CD14-positive monocyte (primary cell): ENCODE results near the gene GPR150. TPM values are rescaled to one million over a fixed set of nuclear protein-coding genes. Genes with fewer than 3 reads are reported as not detected.

Experiments
- DNase-seq, 3 donors: peaks; one replicate each; pipeline ENCODE4 v3.0.0-alpha.2; 2011 to 2022
- H2AFZ ChIP-seq: 2 replicates; pipeline ENCODE4 v1.6.0; 2012; ENCODE audit warnings: mild to moderate bottlenecking, low read depth, low read length, inconsistent platforms; ENCODE audit not compliant: insufficient read depth, poor library complexity, severe bottlenecking
- H3K27ac ChIP-seq, 2 donors: 1 replicate in 1 of 2; 2 replicates in 1 of 2; pipeline ENCODE4 v1.5.1; 2012 to 2013; ENCODE audit warnings: low read length in 2 of 2, control low read depth in 1 of 2, inconsistent platforms in 1 of 2, low read depth in 1 of 2, mild to moderate bottlenecking in 1 of 2
- H3K27me3 ChIP-seq, 2 donors: one replicate each; pipeline versions ENCODE4 v1.6.0 to v1.6.1; 2011 to 2013; ENCODE audit warnings: low read length in 2 of 2; ENCODE audit not compliant: control insufficient read depth in 2 of 2, insufficient read depth in 2 of 2
- H3K36me3 ChIP-seq, 2 donors: replicated peaks in 1 of 2; 1 replicate in 1 of 2; 2 replicates in 1 of 2; pipeline versions ENCODE4 v1.5.1 to v1.6.1; 2012 to 2013; ENCODE audit warnings: low read length in 2 of 2, control low read depth in 1 of 2, inconsistent platforms in 1 of 2, mild to moderate bottlenecking in 1 of 2; ENCODE audit not compliant: insufficient read depth in 2 of 2, control insufficient read depth in 1 of 2
- H3K4me1 ChIP-seq, 2 donors: 1 replicate in 1 of 2; 2 replicates in 1 of 2; pipeline versions ENCODE4 v1.5.1 to v1.6.1; 2012 to 2013; ENCODE audit warnings: low read length in 2 of 2, control low read depth in 1 of 2, inconsistent platforms in 1 of 2, mild to moderate bottlenecking in 1 of 2, moderate library complexity in 1 of 2; ENCODE audit not compliant: insufficient read depth in 2 of 2, control insufficient read depth in 1 of 2
- H3K4me2 ChIP-seq: replicated peaks from 2 replicates; pipeline ENCODE3; 2012; ENCODE audit warnings: low read length, moderate library complexity, mild to moderate bottlenecking; ENCODE audit not compliant: poor library complexity, severe bottlenecking; ENCODE audit errors: extremely low read depth
- H3K4me3 ChIP-seq, 3 experiments: fragments of 200-600 bp in 1 of 3; sonication (generic) in 1 of 3; replicated peaks in 1 of 3; 1 replicate in 2 of 3; 2 replicates in 1 of 3; pipeline ENCODE4 v1.5.1; 2011 to 2013; ENCODE audit warnings: low read length in 3 of 3, mild to moderate bottlenecking in 3 of 3, control low read depth in 2 of 3, low read depth in 2 of 3, inconsistent platforms in 1 of 3, moderate library complexity in 1 of 3
- H3K79me2 ChIP-seq: 2 replicates; pipeline ENCODE4 v1.6.0; 2012; ENCODE audit warnings: mild to moderate bottlenecking, control low read depth, inconsistent platforms, low read length, moderate library complexity; ENCODE audit not compliant: insufficient read depth
- H3K9ac ChIP-seq: 2 replicates; pipeline ENCODE4 v1.6.0; 2017; ENCODE audit warnings: low read length, mild to moderate bottlenecking; ENCODE audit not compliant: insufficient read depth, poor library complexity, severe bottlenecking
- H3K9me3 ChIP-seq, 2 donors: replicated peaks in 1 of 2; 1 replicate in 1 of 2; 2 replicates in 1 of 2; pipeline versions ENCODE4 v1.5.1 to v1.6.1; 2012 to 2013; ENCODE audit warnings: low read length in 2 of 2, control low read depth in 1 of 2; ENCODE audit not compliant: control insufficient read depth in 1 of 2, insufficient read depth in 1 of 2
- H4K20me1 ChIP-seq: 2 replicates; pipeline ENCODE4 v1.6.0; 2012; ENCODE audit warnings: mild to moderate bottlenecking, low read length, control low read depth, moderate library complexity; ENCODE audit not compliant: insufficient read depth
- H3K27ac Mint-ChIP-seq, 7 donors: one replicate each; pipeline ENCODE4 v1.8.0; 2020; ENCODE audit warnings: mild to moderate bottlenecking in 7 of 7, mixed read lengths in 7 of 7, moderate library complexity in 6 of 7, inconsistent platforms in 2 of 7
- H3K27me3 Mint-ChIP-seq, 3 donors: one replicate each; pipeline ENCODE4 v1.8.0; 2021 to 2022; ENCODE audit warnings: low read depth in 3 of 3, mild to moderate bottlenecking in 3 of 3, mixed read lengths in 3 of 3, moderate library complexity in 3 of 3, inconsistent platforms in 1 of 3
- H3K36me3 Mint-ChIP-seq, 2 donors: one replicate each; pipeline ENCODE4 v1.8.0; 2020; ENCODE audit warnings: mixed read lengths in 2 of 2, inconsistent platforms in 1 of 2, mild to moderate bottlenecking in 1 of 2
- H3K4me1 Mint-ChIP-seq: one replicate; pipeline ENCODE4 v1.8.0; 2020; ENCODE audit warnings: mild to moderate bottlenecking, mixed read lengths
- H3K4me3 Mint-ChIP-seq, 2 donors: one replicate each; pipeline ENCODE4 v1.8.0; 2020; ENCODE audit warnings: mild to moderate bottlenecking in 2 of 2, mixed read lengths in 2 of 2, moderate library complexity in 1 of 2
- H3K9me3 Mint-ChIP-seq, 7 donors: one replicate each; pipeline ENCODE4 v1.8.0; 2020 to 2022; ENCODE audit warnings: mixed read lengths in 7 of 7, mild to moderate bottlenecking in 6 of 7, moderate library complexity in 6 of 7, inconsistent platforms in 2 of 7
- CTCF ChIP-seq: fragments of 200-600 bp; IDR thresholded peaks from one replicate; pipeline ENCODE4 v1.8.0; 2022; ENCODE audit warnings: antibody characterized with exemption, mild to moderate bottlenecking
- WGBS: methylation state at CpG from one replicate; pipeline ENCODE4 v1.1.5; 2013; ENCODE audit warnings: missing lambda C conversion rate; ENCODE audit not compliant: insufficient coverage; 5-methylcytosine and 5-hydroxymethylcytosine counted together
- intact Hi-C, 2 donors: fragments of 100-400 bp; cut with micrococcal nuclease; formaldehyde crosslinking; loops; one replicate each; pipeline versions ENCODE4 v1.15.0 to v1.15.1; 2023
- polyA plus RNA-seq, 3 donors: library from polyadenylated mRNA; depleted of rRNA in 1 of 3; unstranded in 2 of 3; stranded (reverse) in 1 of 3; fragments of 300-500 nt in 2 of 3; fragments of >200 nt in 1 of 3; fragmentation: Illumina TruSeq in 2 of 3; gene quantifications; 1 replicate in 2 of 3; 2 replicates in 1 of 3; pipeline ENCODE4 v1.2.3, GENCODE V29; 2012 to 2021

Gene GPR150
- polyA plus RNA-seq, 3 donors = not detected

DNA sequence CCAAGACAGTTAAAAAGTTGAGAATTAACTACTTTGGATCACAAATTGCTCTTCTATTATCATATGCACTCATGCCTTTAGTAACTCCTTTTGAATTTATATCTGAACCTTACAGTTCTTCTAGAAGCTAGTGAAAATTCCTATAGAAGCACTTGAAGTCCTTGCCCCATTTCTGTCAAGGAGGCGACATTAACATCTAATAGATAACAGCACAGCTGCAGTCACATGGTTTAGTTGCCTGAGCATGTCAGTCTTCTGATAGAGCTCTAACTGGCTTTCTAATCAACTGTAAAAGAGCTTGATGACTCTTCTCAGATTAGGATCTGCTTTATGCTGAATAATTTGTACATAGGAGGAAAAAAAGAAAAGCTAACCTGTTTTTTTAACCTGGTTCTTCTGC is 35.7 kb downstream of the GPR150 start:
- Mint-ChIP-seq H3K4me3 (no peak overlapping the region), H3K36me3 (no peaks in the 10 kb centered on the region), H3K9me3 (no peaks in the 10 kb centered on the region), H3K27me3 (no peaks in the 10 kb centered on the region), H3K27ac (no peak overlapping the region), H3K4me1 (no peaks in the 10 kb centered on the region)
- Histone ChIP-seq H3K9ac (no peak overlapping the region), H3K27me3 (no peaks in the 10 kb centered on the region), H3K36me3 (no peaks in the 10 kb centered on the region), H3K27ac (no peak overlapping the region), H3K79me2 (no peaks in the 10 kb centered on the region), H3K4me3 (no peak overlapping the region), H3K9me3 (no peaks in the 10 kb centered on the region), H4K20me1 (no peaks in the 10 kb centered on the region), H3K4me1 (no peaks in the 10 kb centered on the region), H3K4me2 (no peak overlapping the region), H2AFZ (no peak overlapping the region)
- TF ChIP-seq CTCF = no peak
- no peak for DNase-seq
- intact Hi-C loops = no loop called here
- 80% methylated on average over 1 of the region's 1 CpG for WGBS

DNA sequence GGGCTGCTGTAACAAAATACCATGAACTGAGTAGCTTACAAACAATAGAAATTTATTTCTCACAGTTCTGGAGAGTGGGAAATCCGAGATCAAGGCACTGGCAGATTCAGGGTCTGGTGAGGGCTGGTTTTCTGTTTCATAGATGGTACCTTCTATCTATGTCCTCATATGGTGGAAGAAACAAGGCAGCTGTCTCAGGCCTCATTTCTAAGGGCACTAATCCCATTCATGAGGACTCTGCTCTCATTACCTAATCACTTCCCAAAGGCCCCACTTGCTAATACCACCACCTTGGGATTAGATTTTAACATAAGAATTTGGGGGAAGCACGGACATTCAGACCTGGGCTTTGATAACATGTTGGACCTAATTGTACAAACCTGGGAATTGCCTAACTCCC is 40.2 kb downstream of the GPR150 start:
- Mint-ChIP-seq H3K27ac (no peak overlapping the region), H3K27me3 (no peaks in the 10 kb centered on the region), H3K4me3 (no peak overlapping the region), H3K36me3 (no peaks in the 10 kb centered on the region), H3K9me3 (no peaks in the 10 kb centered on the region), H3K4me1 (no peaks in the 10 kb centered on the region)
- DNase-seq = no peak
- H3K79me2 ChIP-seq = no peaks in the 10 kb centered on the region
- intact Hi-C loops = loop anchor here in 1 of 2 donors (5.0 kb wide), 1 partner anchor 937 kb away; no protein-coding TSS in a partner anchor
- whole genome bisulfite sequencing = no CpG with 5 or more reads among the region's 2 CpGs
- H4K20me1 ChIP-seq = no peaks in the 10 kb centered on the region
- no peaks in the 10 kb centered on the region for H3K4me1 ChIP-seq
- no peak overlapping the region for H3K4me2 ChIP-seq
- no peak overlapping the region for H3K9ac ChIP-seq
- H3K4me3 ChIP-seq = no peak overlapping the region
- TF ChIP-seq CTCF = no peak
- no peak overlapping the region for H3K27ac ChIP-seq
- H3K27me3 ChIP-seq = no peaks in the 10 kb centered on the region
- no peaks in the 10 kb centered on the region for H3K9me3 ChIP-seq
- H2AFZ ChIP-seq = no peak overlapping the region
- H3K36me3 ChIP-seq = no peaks in the 10 kb centered on the region
